NOMO-1 (cell line): Measurements from ENCODE around the gene ACOXL.

Experiments
- DNase-seq, 2 experiments: peaks; one replicate each; lab custom pipeline; 2025; ENCODE audit not compliant: unreplicated experiment in 2 of 2; lab: John Stamatoyannopoulos, UW

The ACOXL gene

GRCh38 chr2:111145103-111145760, 412.9 kb downstream of the ACOXL start:
- no peak for DNase-seq

- DNase-seq = no peak
Observed at GRCh38 chr2:111145951-111146350, 413.6 kb downstream of the ACOXL start.

- no peak for DNase-seq
Observed at GRCh38 chr2:111148225-111148873, 416.0 kb downstream of the ACOXL start.

GRCh38 chr2:111148925-111149324, 416.6 kb downstream of the ACOXL start:
- DNase-seq = no peak

DNA sequence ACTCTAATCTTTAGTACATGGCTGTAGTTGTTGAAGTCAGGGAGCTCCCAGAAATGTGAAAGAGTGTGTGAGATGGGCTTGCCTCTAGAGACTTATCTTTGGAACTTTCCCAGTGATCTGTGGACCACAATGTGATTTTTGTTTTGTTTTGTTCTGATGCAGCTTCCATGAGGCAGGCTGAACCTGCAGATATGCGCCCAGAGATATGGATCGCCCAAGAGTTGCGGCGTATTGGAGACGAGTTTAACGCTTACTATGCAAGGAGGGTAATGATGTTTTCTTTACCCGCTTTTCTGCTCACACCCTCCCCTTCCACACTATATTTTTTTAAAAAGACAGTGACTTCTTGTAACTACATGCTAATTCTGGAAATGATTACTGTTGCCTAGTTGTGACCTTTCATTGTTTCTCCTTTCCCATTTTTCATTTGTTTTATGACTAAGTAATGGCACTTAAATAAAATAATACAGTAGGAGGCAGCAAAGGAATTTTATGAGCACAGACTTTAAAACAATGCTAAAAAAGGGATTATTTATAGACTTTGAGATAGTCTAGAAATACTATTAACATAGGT, 417.6 kb downstream of the ACOXL start:
- no peak for DNase-seq

GRCh38 chr2:111154758-111155157, 422.4 kb downstream of the ACOXL start:
- no peak for DNase-seq

GRCh38 chr2:111155610-111156009, 423.2 kb downstream of the ACOXL start:
- no peak for DNase-seq

DNA sequence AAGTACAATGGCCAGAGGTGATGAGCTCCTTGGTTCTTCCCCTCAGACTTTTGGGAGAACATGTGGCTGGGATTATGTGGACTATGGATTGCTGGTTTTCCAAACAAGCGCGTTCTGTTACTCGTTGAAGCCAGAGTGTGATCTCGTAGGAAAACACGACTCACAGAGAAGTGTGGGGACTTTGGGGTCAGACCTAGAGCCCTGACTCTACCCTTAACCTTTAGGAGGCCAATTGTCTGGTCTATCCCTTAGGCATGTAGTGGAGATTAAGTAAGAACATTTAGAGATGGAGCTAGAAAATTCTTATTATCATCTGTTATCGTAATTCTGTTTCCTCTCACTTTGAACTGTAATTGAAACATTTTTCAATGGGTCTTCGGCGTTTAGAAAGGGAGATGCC, 424.2 kb downstream of the ACOXL start:
- no peak for DNase-seq

- DNase-seq = no peak
Observed at GRCh38 chr2:111157071-111157661, 424.8 kb downstream of the ACOXL start.

DNA sequence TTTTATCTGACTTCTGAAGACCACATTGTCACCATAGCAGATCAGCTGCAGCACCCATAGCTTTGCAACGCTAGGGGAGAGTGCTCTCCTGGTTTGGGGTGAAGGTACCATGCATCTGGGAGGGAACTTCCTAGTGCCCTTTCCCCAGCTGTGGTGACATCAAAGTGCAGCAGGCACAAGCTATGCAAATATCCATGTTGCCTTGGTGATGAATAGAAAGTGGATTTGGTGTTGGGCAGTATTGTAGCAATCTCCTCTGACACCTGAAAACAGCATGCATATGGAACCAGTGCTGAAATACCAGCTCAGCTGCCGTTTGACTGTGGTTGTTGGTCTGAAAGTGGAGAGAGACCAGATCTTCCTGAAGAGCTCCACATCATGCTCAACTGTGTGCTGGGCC, 425.4 kb downstream of the ACOXL start:
- DNase-seq = no peak

- no peak for DNase-seq
Observed at GRCh38 chr2:111159641-111160040, 427.3 kb downstream of the ACOXL start.

DNA sequence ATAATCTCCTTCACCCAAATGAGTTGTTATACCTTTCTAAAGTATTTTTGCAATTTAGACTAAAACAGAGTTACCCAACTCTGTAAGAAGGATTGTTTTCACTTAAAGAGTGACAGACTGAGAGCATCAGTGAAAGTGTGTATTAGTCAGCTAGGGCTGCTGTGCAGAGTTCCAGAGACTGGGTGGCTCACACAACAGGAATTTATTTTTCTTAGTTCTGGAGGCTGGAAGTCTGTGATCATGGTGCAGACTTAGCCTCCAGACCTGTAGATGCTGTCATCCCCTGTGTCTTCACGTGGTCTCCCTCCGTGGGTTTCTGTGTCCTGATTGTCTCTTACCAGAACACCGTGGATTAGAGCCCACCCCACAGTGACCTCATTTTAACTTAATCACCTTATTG, 428.4 kb downstream of the ACOXL start:
- no peak for DNase-seq

DNA sequence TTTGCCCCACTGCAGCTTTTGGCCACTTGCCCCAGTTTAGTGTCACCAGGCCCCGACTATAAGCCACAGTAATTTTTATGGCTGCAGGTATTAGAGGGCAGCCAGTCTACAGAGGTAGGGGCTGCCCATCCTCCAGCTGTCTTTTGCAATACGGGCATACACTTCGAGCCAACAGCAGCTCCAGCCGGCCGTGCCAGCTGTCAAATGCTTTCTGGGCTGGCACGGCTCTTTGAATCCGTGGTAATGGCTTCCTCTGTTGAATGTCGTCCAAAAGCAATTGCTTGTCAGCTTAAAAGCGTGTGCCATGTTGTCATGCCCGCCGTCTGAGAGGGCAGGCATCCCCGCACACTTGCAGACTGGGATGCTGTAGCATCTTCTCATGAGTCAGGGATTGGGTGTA, 429.6 kb downstream of the ACOXL start:
- DNase-seq = no peak

DNA sequence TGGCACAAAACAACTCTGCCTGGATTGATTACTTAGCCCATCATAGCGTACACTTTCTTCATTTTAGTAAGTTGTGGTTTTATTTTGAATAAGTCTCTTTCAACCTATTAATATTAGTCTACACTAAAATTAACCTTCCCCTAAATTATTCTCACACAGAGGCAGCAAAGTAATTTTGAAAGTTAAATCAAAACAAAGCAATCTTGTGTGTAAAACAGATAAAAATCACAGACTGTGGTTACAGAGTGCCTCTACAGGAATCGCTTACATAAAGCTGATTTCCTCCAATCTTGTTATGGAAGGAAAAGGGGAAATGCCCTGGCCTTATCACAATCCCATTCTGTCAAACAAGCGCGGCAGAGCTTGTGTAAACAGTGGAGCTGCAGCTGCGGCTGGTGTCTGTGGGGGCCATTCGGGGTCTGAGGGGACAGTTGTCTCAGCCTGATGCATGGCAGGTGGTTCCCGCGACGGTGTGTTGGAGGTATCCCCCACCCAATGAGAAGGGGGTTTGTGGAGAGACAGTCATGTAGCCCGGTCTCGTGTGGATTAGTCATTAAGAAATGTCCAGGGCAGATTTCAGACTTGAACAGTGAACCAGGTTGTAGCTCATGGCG, 430.5 kb downstream of the ACOXL start:
- DNase-seq = no peak

GRCh38 chr2:111164078-111164477, 431.7 kb downstream of the ACOXL start:
- DNase-seq = no peak

DNA sequence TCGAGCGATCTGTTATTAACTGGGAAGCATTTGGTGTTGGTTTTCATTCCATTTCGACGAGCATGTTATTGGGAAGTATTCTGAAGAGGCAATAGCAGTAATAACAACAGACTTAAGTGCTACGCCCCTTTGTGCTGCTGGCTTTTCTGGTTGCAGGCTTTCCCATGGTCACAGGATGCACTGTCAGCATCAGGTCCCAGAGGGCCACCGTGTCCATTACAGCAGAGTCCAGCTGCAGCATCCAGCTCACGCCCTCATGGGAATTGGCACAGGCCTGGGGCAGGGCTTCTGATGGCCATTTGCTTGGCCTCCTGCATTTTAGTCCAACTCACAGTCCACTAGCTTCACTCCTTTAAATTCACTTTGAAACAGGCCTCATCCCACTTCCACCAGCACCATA, 432.7 kb downstream of the ACOXL start:
- no peak for DNase-seq

DNA sequence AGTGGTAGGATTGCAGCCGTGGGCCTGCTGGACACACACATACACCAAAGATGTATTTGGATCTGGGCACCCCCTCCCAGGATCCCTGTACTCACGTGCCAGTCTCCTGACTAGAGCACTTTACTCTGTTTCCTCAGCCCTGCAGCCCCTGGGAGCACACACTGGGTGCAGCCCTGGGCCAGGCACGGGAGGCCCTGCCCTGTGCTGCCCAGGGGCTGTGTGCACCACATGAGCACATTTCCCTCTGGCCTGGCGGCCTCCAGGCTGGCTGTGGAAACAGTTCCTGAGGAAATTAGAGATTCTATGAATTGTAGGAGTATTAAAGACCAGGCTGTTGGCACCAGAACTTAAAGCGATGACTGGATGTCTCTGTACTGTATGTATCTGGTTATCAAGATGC, 433.7 kb downstream of the ACOXL start:
- DNase-seq = no peak

GRCh38 chr2:111167076-111167862, 434.9 kb downstream of the ACOXL start:
- DNase-seq = no peak

DNA sequence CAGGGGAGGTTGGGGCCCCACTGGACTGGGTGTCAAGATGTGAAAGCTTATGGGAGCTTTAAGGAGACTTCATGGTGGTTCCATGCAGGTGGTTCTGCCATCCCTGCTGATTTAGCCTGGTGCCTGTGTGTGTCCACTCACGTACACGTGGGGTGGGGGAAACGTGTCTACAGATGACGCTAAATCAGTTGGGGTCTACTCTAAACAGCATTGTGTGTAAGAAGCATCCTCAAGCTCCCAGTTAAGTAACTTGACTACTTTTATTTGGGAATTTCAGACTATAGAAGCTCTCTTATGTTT, 435.4 kb downstream of the ACOXL start:
- DNase-seq = no peak
